ENCODE measurements around the gene OAT. TPM values are rescaled to one million over a fixed set of nuclear protein-coding genes. Genes with fewer than 3 reads are reported as not detected.

Gene OAT
- total and polyA plus RNA-seq, 2 donors (not counting 3 experiments of a cell fraction or from before 2014, with no cell fraction given): 69.9 to 90.8 TPM

DNA sequence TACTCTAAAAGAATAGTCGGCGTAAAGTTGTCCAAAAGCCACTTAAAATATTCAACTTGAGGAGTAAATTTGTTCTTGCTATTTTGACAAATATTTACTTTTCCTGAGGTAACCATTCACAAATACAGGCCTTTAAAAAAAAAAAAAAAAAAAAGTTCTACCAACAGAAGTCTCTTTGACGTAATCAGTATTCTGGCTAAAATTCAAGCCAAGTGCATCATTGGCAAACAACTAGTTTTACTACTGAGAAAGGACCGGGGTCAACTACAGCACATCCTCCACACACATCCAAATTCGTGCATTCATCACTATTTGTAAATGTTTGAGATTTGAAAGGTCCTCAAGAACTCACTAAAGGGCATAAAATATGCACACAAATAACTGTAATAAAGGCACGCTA, 2.0 kb downstream of the OAT start:
- Histone ChIP-seq H3K4me3 (replicated peaks in 1 of 3; ENCODE audit: insufficient read depth in 1 of 3, low read depth in 1 of 3, low read length in 3 of 3) (no peak overlapping the region), H3K27me3 (ENCODE audit: control insufficient read depth in 2 of 2, insufficient read depth in 2 of 2, low read length in 2 of 2) (peaks cover 0 to 6% of the 10 kb centered on the region in 2 experiments), H3K9ac (replicated peaks; ENCODE audit: extremely low read depth, insufficient read depth, low read length) (no peak overlapping the region), H3K27ac (ENCODE audit: insufficient read depth, low read depth, low read length) (no peak overlapping the region), H3K9me1 (replicated peaks; ENCODE audit: control insufficient read depth, extremely low read depth, insufficient read depth, low read length) (no peaks in the 10 kb centered on the region), H3K79me2 (ENCODE audit: control insufficient read depth, insufficient read depth, low read length) (peaks cover 48% of the 10 kb centered on the region), H2AFZ (ENCODE audit: low read depth, low read length) (no peak overlapping the region), H3K9me3 (replicated peaks; ENCODE audit: control insufficient read depth, insufficient read depth, low read length) (no peaks in the 10 kb centered on the region), H3K4me1 (ENCODE audit: control insufficient read depth, extremely low read depth, insufficient read depth, low read length) (peaks cover 2% of the 10 kb centered on the region), H3K36me3 (ENCODE audit: control insufficient read depth in 2 of 2, extremely low read depth in 1 of 2, insufficient read depth in 2 of 2, low read length in 2 of 2) (no peaks in the 10 kb centered on the region), H3K4me2 (ENCODE audit: insufficient read depth, low read length) (no peak overlapping the region), H4K20me1 (replicated peaks; ENCODE audit: control insufficient read depth, extremely low read depth, insufficient read depth, low read length) (no peaks in the 10 kb centered on the region)
- intact Hi-C loops (cut with micrococcal nuclease): loop anchor here (2.0 to 10.0 kb wide), 4 partner anchors 230 to 1952 kb away; partner anchors contain the start of genes FAM53B and HTRA1
- FAIRE-seq (no peak), DNase-seq (ENCODE audit: low read depth, low spot score) (no peak)
- no TSS peak for BruUV-seq (replicated peaks)
- POLR2A ChIA-PET: no interaction called here
- CTCF ChIA-PET: interaction anchor here (1.8 to 3.9 kb wide), 3 partner anchors 13 to 422 kb away, joined by 6 to 20 read pairs (median 16); no protein-coding TSS in a partner anchor
- dilution Hi-C loops (cut with MboI; ENCODE audit: extremely low pct_ligation_motif_present, low sequenced_read_pairs): no loop called here
- TF ChIP-seq JUN (IDR thresholded peaks at IDR 0.05; ENCODE audit: borderline replicate concordance, insufficient read depth, insufficient read length, low read depth) (no peak), MYC (IDR thresholded peaks at IDR 0.05; ENCODE audit: low read depth, low read length) (no peak), POLR2A (IDR thresholded peaks at IDR 0.05; ENCODE audit: low read depth, low read length) (no peak), POLR2AphosphoS5 (IDR thresholded peaks at IDR 0.05; ENCODE audit: insufficient read depth, low read depth, low read length) (no peak), FOS (IDR thresholded peaks at IDR 0.05; ENCODE audit: borderline replicate concordance, insufficient read depth, low read length) (no peak), GATA2 (IDR thresholded peaks at IDR 0.05; ENCODE audit: insufficient read depth, insufficient read length, low read depth, low read length) (no peak), EZH2 (IDR thresholded peaks at IDR 0.05; ENCODE audit: borderline replicate concordance, low read depth, low read length, severe bottlenecking) (no peak)
- TF ChIP-seq, protein P1, sequence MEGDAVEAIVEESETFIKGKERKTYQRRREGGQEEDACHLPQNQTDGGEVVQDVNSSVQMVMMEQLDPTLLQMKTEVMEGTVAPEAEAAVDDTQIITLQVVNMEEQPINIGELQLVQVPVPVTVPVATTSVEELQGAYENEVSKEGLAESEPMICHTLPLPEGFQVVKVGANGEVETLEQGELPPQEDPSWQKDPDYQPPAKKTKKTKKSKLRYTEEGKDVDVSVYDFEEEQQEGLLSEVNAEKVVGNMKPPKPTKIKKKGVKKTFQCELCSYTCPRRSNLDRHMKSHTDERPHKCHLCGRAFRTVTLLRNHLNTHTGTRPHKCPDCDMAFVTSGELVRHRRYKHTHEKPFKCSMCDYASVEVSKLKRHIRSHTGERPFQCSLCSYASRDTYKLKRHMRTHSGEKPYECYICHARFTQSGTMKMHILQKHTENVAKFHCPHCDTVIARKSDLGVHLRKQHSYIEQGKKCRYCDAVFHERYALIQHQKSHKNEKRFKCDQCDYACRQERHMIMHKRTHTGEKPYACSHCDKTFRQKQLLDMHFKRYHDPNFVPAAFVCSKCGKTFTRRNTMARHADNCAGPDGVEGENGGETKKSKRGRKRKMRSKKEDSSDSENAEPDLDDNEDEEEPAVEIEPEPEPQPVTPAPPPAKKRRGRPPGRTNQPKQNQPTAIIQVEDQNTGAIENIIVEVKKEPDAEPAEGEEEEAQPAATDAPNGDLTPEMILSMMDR (IDR thresholded peaks at IDR 0.05; ENCODE audit: extremely low read depth in 1 of 2, insufficient read depth in 1 of 2, low read depth in 1 of 2, low read length in 2 of 2): no peak
- TF ChIP-seq, protein P2, sequence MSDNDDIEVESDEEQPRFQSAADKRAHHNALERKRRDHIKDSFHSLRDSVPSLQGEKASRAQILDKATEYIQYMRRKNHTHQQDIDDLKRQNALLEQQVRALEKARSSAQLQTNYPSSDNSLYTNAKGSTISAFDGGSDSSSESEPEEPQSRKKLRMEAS (IDR thresholded peaks at IDR 0.05; ENCODE audit: insufficient read depth, insufficient read length): no peak
